ENCODE measurements around the gene MYH15. TPM values are rescaled to one million over a fixed set of nuclear protein-coding genes. Genes with fewer than 3 reads are reported as not detected.

Gene MYH15
- total and polyA plus RNA-seq, 10 of the 15 experiments (the other 5 are each of a cell fraction or from before 2014, with no cell fraction given), result 0.05 to 0.27 (median 0.09) TPM; not detected in 1

GRCh38 chr3:108389372-108389771, 121.0 kb downstream of the MYH15 start:
- in situ Hi-C loops (cut with MboI), result no loop called here
- 67% methylated on average over 1 of the region's 1 CpG for WGBS (ENCODE audit: insufficient coverage, insufficient replicate concordance, low lambda C conversion rate, missing lambda C conversion rate)
- TF ChIP-seq, protein P1, sequence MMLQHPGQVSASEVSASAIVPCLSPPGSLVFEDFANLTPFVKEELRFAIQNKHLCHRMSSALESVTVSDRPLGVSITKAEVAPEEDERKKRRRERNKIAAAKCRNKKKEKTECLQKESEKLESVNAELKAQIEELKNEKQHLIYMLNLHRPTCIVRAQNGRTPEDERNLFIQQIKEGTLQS (IDR thresholded peaks at IDR 0.05; ENCODE audit: borderline replicate concordance, extremely low read depth, low read depth, low read length), result no peak
- TF ChIP-seq KDM1A (IDR thresholded peaks at IDR 0.05; ENCODE audit: borderline replicate concordance) (no peak), E2F8 (IDR thresholded peaks at IDR 0.05; ENCODE audit: low read depth, partially characterized antibody) (no peak), CHD4 (IDR thresholded peaks at IDR 0.05) (no peak), ATF2 (IDR thresholded peaks at IDR 0.05; ENCODE audit: low read length) (no peak), IKZF1 (conservative IDR thresholded peaks at IDR 0.05) (no peak), MTA2 (IDR thresholded peaks at IDR 0.05; ENCODE audit: low read depth) (no peak), STAT3 (IDR thresholded peaks at IDR 0.05; ENCODE audit: low read depth, low read length) (no peak)
- no peaks in the 10 kb centered on the region for H3K27me3 ChIP-seq (replicated peaks in 1 of 2; ENCODE audit: control insufficient read depth in 2 of 2, insufficient read depth in 2 of 2, low read length in 1 of 2)
- 0 out of 2 replicates have a peak overlapping the region, but pooled peaks have one; percentile 11 for H3K4me3 ChIP-seq
- intact Hi-C loops (cut with micrococcal nuclease; ENCODE audit: unreplicated experiment), result loop anchor here (2.0 to 5.0 kb wide), 3 partner anchors 97 to 302 kb away; partner anchors contain the start of gene IFT57
- H3K4me2 ChIP-seq (ENCODE audit: control insufficient read depth, insufficient read depth), result peak overlapping the region; percentile 87
- H3K9me3 ChIP-seq (replicated peaks; ENCODE audit: control insufficient read depth, insufficient read depth, low read length), result no peaks in the 10 kb centered on the region
- H3K36me3 ChIP-seq (ENCODE audit: control insufficient read depth in 2 of 2, insufficient read depth in 2 of 2, low read length in 1 of 2), result no peaks in the 10 kb centered on the region
- no peaks in the 10 kb centered on the region for H4K20me1 ChIP-seq (ENCODE audit: control insufficient read depth, insufficient read depth)
- peak; percentile 15 for ATAC-seq
- ChIA-PET SMC1A (ENCODE audit: uncharacterized antibody, unreplicated experiment) (interaction anchor here (1.0 to 7.0 kb wide), 7 partner anchors 9 to 531 kb away, joined by 3 to 59 read pairs (median 6); no protein-coding TSS in a partner anchor), RAD21 (ENCODE audit: unreplicated experiment) (interaction anchor here (1.4 to 2.9 kb wide), 4 partner anchors 13 to 265 kb away, joined by 3 to 17 read pairs (median 8); no protein-coding TSS in a partner anchor), POLR2A (interaction anchor here (0.5 kb wide), 1 partner anchor 204 kb away, joined by 5 read pairs; no protein-coding TSS in a partner anchor), CTCF (interaction anchor here (0.8 to 1.6 kb wide), 4 partner anchors 16 to 98 kb away, joined by 3 to 10 read pairs (median 4); no protein-coding TSS in a partner anchor)
- no peak for DNase-seq (ENCODE audit: low read depth, low spot score)
- no peak for FAIRE-seq
- no TSS peak for BruUV-seq (replicated peaks)
- no peak overlapping the region for H3K9ac ChIP-seq (ENCODE audit: control insufficient read depth, insufficient read depth, low read length)
- no peak overlapping the region; the same call in 1 of the 2 replicates for H3K27ac ChIP-seq (ENCODE audit: control insufficient read depth, insufficient read depth)
- no peaks in the 10 kb centered on the region for H3K79me2 ChIP-seq (ENCODE audit: control insufficient read depth, insufficient read depth, low read length)
- peaks cover 33% of the 10 kb centered on the region for H3K4me1 ChIP-seq (ENCODE audit: control insufficient read depth, insufficient read depth, low read length)
- H2AFZ ChIP-seq (ENCODE audit: control insufficient read depth, low read depth, low read length), result peak overlapping the region; percentile 35; the same call in 1 of the 2 replicates

Measured in GM12878 (cell line).